Neural progenitor cell (in vitro differentiated cells): ENCODE data around the gene THAP10.

Experiments
- CTCF ChIP-seq: fragments of 200-600 bp; sonication (generic); IDR thresholded peaks from 2 replicates; pipeline ENCODE4 v1.5.1; 2017; ENCODE audit warnings: antibody characterized with exemption, mild to moderate bottlenecking
- EZH2 ChIP-seq: fragments of 200-600 bp; sonication (generic); IDR thresholded peaks from 2 replicates; pipeline ENCODE4 v1.6.1; 2017; ENCODE audit warnings: antibody characterized with exemption, mild to moderate bottlenecking, moderate library complexity
- EZH2phosphoT487 ChIP-seq: fragments of 200-600 bp; sonication (generic); IDR thresholded peaks from 2 replicates; pipeline ENCODE4 v1.6.1; 2017; ENCODE audit warnings: antibody characterized with exemption

GRCh38 chr15:70835415-70835814 lies 56.8 kb downstream of the THAP10 start:
- TF ChIP-seq CTCF (no peak), EZH2 (no peak), EZH2phosphoT487 (no peak)
